Breast epithelium (tissue), 4 donors: ENCODE results near the gene ARHGAP31. TPM values are rescaled to one million over a fixed set of nuclear protein-coding genes. Genes with fewer than 3 reads are reported as not detected.

Experiments used
- DNase-seq, 2 donors: peaks; one replicate each; pipeline ENCODE4 v3.0.0-alpha.2; 2019; ENCODE audit warnings: low spot score in 2 of 2
- H3K27ac ChIP-seq, 2 donors: fragments of 200-600 bp; sonication (generic) in 1 of 2; one replicate each; pipeline ENCODE4 v1.5.1; 2016 to 2019; ENCODE audit warnings: mild to moderate bottlenecking in 1 of 2
- H3K27me3 ChIP-seq, 2 donors: fragments of 200-600 bp; sonication (generic) in 1 of 2; one replicate each; pipeline versions ENCODE4 v1.5.1 to v1.6.0; 2017 to 2019; ENCODE audit warnings: control low read depth in 1 of 2, mild to moderate bottlenecking in 1 of 2
- H3K36me3 ChIP-seq: fragments of 200-600 bp; one replicate; pipeline ENCODE4 v1.5.1; 2019
- H3K4me1 ChIP-seq, 2 donors: fragments of 200-600 bp; sonication (generic); one replicate each; pipeline ENCODE4 v1.5.1; 2016 to 2019; ENCODE audit warnings: control low read depth in 1 of 2
- H3K4me3 ChIP-seq, 3 donors: fragments of 200-600 bp; sonication (generic); 1 replicate in 2 of 3; 2 replicates in 1 of 3; pipeline ENCODE4 v1.5.1; 2016 to 2019; ENCODE audit warnings: mild to moderate bottlenecking in 3 of 3, moderate library complexity in 2 of 3
- H3K9me3 ChIP-seq, 2 donors: fragments of 200-600 bp; sonication (generic) in 1 of 2; one replicate each; pipeline ENCODE4 v1.5.1; 2016 to 2019; ENCODE audit warnings: control low read depth in 1 of 2
- POLR2A ChIP-seq: fragments of 450-650 bp; IDR thresholded peaks from one replicate; pipeline ENCODE4 v1.6.1; 2016; ENCODE audit warnings: antibody characterized with exemption, mild to moderate bottlenecking, moderate library complexity
- POLR2AphosphoS5 ChIP-seq, 3 donors: sonication (generic); formaldehyde crosslinking; IDR thresholded peaks; one replicate each; pipeline ENCODE4 v1.6.1; 2017; ENCODE audit warnings: antibody characterized with exemption in 3 of 3
- intact Hi-C: fragments of 100-400 bp; cut with DNase I; formaldehyde crosslinking; loops from one replicate; pipeline ENCODE4 v1.15.1; 2023; ENCODE audit warnings: low total_unique reads
- total RNA-seq, 3 donors: library from RNA; depleted of rRNA; stranded (reverse); fragments of >200 nt; gene quantifications; one replicate each; pipeline ENCODE4 v1.1.0, GENCODE V29; 2016
- TF ChIP-seq, protein P1 (sequence below), 3 donors: fragments of 450-650 bp; IDR thresholded peaks; one replicate each; pipeline ENCODE4 v1.5.1; 2016 to 2017; ENCODE audit warnings: antibody characterized with exemption in 3 of 3, mild to moderate bottlenecking in 3 of 3, moderate library complexity in 3 of 3

ARHGAP31 gene
- total RNA-seq, 3 donors from 2014 or later: 11.6 to 19.3 (median 18.2) TPM

- no peaks in the 10 kb centered on the region for H3K27me3 ChIP-seq
- no peak for DNase-seq
- intact Hi-C loops: no loop called here
- no peak for TF ChIP-seq POLR2AphosphoS5 (IDR thresholded peaks at IDR 0.05)
- no peak for TF ChIP-seq POLR2A
- TF ChIP-seq, protein P1, sequence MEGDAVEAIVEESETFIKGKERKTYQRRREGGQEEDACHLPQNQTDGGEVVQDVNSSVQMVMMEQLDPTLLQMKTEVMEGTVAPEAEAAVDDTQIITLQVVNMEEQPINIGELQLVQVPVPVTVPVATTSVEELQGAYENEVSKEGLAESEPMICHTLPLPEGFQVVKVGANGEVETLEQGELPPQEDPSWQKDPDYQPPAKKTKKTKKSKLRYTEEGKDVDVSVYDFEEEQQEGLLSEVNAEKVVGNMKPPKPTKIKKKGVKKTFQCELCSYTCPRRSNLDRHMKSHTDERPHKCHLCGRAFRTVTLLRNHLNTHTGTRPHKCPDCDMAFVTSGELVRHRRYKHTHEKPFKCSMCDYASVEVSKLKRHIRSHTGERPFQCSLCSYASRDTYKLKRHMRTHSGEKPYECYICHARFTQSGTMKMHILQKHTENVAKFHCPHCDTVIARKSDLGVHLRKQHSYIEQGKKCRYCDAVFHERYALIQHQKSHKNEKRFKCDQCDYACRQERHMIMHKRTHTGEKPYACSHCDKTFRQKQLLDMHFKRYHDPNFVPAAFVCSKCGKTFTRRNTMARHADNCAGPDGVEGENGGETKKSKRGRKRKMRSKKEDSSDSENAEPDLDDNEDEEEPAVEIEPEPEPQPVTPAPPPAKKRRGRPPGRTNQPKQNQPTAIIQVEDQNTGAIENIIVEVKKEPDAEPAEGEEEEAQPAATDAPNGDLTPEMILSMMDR (IDR thresholded peaks at IDR 0.05): no peak
- no peaks in the 10 kb centered on the region for H3K9me3 ChIP-seq
- H3K4me1 ChIP-seq: no peaks in the 10 kb centered on the region
- H3K4me3 ChIP-seq: no peak overlapping the region
- H3K36me3 ChIP-seq: no peaks in the 10 kb centered on the region
- no peak overlapping the region for H3K27ac ChIP-seq
These were observed 44.6 kb downstream of the ARHGAP31 start for GRCh38 chr3:119338754-119339153.

DNA sequence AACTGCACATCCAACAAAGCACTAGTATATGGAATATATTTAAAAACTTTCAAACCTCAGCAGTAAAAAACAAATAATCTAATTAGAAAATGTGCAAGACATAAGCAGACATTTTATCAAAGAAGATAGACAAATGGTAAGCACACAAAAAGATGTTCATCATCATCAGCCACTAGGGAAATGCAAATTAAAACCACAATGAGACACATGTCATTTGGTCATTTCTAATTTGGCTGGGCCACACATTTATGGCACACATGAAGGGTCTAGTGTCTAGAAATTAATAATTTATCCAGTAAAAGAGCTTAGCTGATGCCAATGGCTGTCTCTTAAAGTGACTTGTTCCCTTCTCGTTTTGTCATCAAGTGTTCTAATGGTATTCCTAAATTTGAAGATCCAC, 45.8 kb downstream of the ARHGAP31 start:
- TF ChIP-seq POLR2A (no peak), POLR2AphosphoS5 (IDR thresholded peaks at IDR 0.05) (no peak)
- TF ChIP-seq, protein P1 (IDR thresholded peaks at IDR 0.05): no peak
- intact Hi-C loops: no loop called here

GRCh38 chr3:119340446-119340845, 46.3 kb downstream of the ARHGAP31 start:
- H3K27ac ChIP-seq: no peak overlapping the region
- intact Hi-C loops: no loop called here
- DNase-seq: no peak

More for the DNA sequence above, 45.8 kb downstream of the ARHGAP31 start:
- no peak for DNase-seq
- H3K27me3 ChIP-seq: no peaks in the 10 kb centered on the region
- H3K4me3 ChIP-seq: no peak overlapping the region
- H3K36me3 ChIP-seq: no peaks in the 10 kb centered on the region
- no peak overlapping the region for H3K27ac ChIP-seq
- no peaks in the 10 kb centered on the region for H3K9me3 ChIP-seq
- H3K4me1 ChIP-seq: no peaks in the 10 kb centered on the region

GRCh38 chr3:119342176-119342575, 48.0 kb downstream of the ARHGAP31 start:
- no peak overlapping the region for H3K4me3 ChIP-seq
- no peak for TF ChIP-seq POLR2A
- TF ChIP-seq, protein P1 (IDR thresholded peaks at IDR 0.05): no peak
- TF ChIP-seq POLR2AphosphoS5 (IDR thresholded peaks at IDR 0.05): no peak
- intact Hi-C loops: no loop called here

More at GRCh38 chr3:119340446-119340845, 46.3 kb downstream of the ARHGAP31 start:
- TF ChIP-seq POLR2A (no peak), POLR2AphosphoS5 (IDR thresholded peaks at IDR 0.05) (no peak)
- TF ChIP-seq, protein P1 (IDR thresholded peaks at IDR 0.05): no peak
- Histone ChIP-seq H3K4me3 (no peak overlapping the region), H3K36me3 (no peaks in the 10 kb centered on the region), H3K27me3 (no peaks in the 10 kb centered on the region), H3K4me1 (no peaks in the 10 kb centered on the region), H3K9me3 (no peaks in the 10 kb centered on the region)

GRCh38 chr3:119343719-119344118, 49.5 kb downstream of the ARHGAP31 start:
- intact Hi-C loops: no loop called here
- no peaks in the 10 kb centered on the region for H3K4me1 ChIP-seq
- H3K9me3 ChIP-seq: no peaks in the 10 kb centered on the region
- no peak overlapping the region for H3K4me3 ChIP-seq
- H3K27ac ChIP-seq: no peak overlapping the region
- H3K27me3 ChIP-seq: no peaks in the 10 kb centered on the region
- TF ChIP-seq, protein P1 (IDR thresholded peaks at IDR 0.05): no peak
- TF ChIP-seq POLR2A (no peak), POLR2AphosphoS5 (IDR thresholded peaks at IDR 0.05) (no peak)
- DNase-seq: no peak
- H3K36me3 ChIP-seq: no peaks in the 10 kb centered on the region

More at GRCh38 chr3:119342176-119342575, 48.0 kb downstream of the ARHGAP31 start:
- Histone ChIP-seq H3K36me3 (no peaks in the 10 kb centered on the region), H3K9me3 (no peaks in the 10 kb centered on the region), H3K4me1 (no peaks in the 10 kb centered on the region), H3K27me3 (no peaks in the 10 kb centered on the region), H3K27ac (peak overlapping the region in 1 of 2 donors; percentile 39)
- DNase-seq: no peak
